GM21381 (cell line): ENCODE measurements around the gene TSPEAR.

ENCODE experiments used
- ATAC-seq: cut with Tn5 transposase; IDR thresholded peaks from one replicate; pipeline ENCODE4 v1.9.1; 2021; ENCODE audit warnings: mild to moderate bottlenecking, moderate library complexity; ENCODE audit not compliant: unreplicated experiment

TSPEAR gene

GRCh38 chr21:44523567-44524413 lies 187.6 kb downstream of the TSPEAR start:
- no peak for ATAC-seq

GRCh38 chr21:44522753-44523204 lies 188.6 kb downstream of the TSPEAR start:
- ATAC-seq = no peak

- ATAC-seq = no peak
Observed at GRCh38 chr21:44521928-44522752, 189.2 kb downstream of the TSPEAR start.

GRCh38 chr21:44521301-44521927 lies 190.0 kb downstream of the TSPEAR start:
- no peak for ATAC-seq

GRCh38 chr21:44520326-44521300 lies 190.8 kb downstream of the TSPEAR start:
- ATAC-seq = no peak

GRCh38 chr21:44519346-44520325 lies 191.7 kb downstream of the TSPEAR start:
- ATAC-seq = no peak

GRCh38 chr21:44518686-44519085 lies 192.7 kb downstream of the TSPEAR start:
- ATAC-seq = no peak

- ATAC-seq = no peak
Observed at GRCh38 chr21:44517175-44517899, 194.0 kb downstream of the TSPEAR start.

GRCh38 chr21:44516828-44517174 lies 194.6 kb downstream of the TSPEAR start:
- ATAC-seq = no peak

GRCh38 chr21:44516342-44516741 lies 195.0 kb downstream of the TSPEAR start:
- ATAC-seq = no peak

- no peak for ATAC-seq
Observed at GRCh38 chr21:44515359-44516165, 195.8 kb downstream of the TSPEAR start.

GRCh38 chr21:44514746-44515358 lies 196.5 kb downstream of the TSPEAR start:
- ATAC-seq = no peak

- ATAC-seq = no peak
Observed at GRCh38 chr21:44514218-44514520, 197.2 kb downstream of the TSPEAR start.

- ATAC-seq = no peak
Observed at GRCh38 chr21:44513389-44514217, 197.8 kb downstream of the TSPEAR start.

GRCh38 chr21:44512496-44513388 lies 198.6 kb downstream of the TSPEAR start:
- no peak for ATAC-seq

GRCh38 chr21:44511938-44512275 lies 199.5 kb downstream of the TSPEAR start:
- no peak for ATAC-seq
